Measurements from ENCODE around the gene PRLR. TPM values are rescaled to one million over a fixed set of nuclear protein-coding genes. Genes with fewer than 3 reads are reported as not detected.

PRLR gene
- total RNA-seq, 1 experiment from 2014 or later: 2.5 TPM

DNA sequence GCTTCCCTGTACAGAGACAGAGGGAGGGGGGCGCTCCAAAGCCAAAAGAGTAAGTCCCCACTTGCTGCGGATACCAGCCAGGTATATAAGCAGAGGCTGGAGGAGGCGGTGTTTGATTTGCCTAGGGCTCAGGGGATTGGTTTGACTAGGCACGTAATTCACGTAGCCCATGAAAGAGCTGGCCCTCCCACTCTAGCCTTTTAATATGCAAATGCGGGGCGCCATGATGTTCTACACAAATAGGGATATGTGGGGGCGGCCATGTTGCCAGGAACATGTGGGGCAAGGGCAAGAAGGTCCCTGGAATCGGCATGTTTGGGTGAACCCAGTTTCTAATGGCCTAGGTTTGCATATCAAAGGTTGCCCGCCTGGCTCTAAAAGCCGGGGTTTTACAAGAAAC is 3.3 kb upstream of the PRLR start:
- Histone ChIP-seq H3K14ac (ENCODE audit: insufficient read depth, low read length) (no peak overlapping the region), H2BK120ac (ENCODE audit: low read depth, low read length, poor library complexity, severe bottlenecking) (no peak overlapping the region), H2BK5ac (ENCODE audit: insufficient read length, low read length) (no peak overlapping the region), H3T11ph (ENCODE audit: low read length) (no peak overlapping the region), H3K79me1 (ENCODE audit: insufficient read depth, low read depth, low read length, poor library complexity, severe bottlenecking) (no peaks in the 10 kb centered on the region), H4K5ac (ENCODE audit: insufficient read length, low read depth, low read length) (no peak overlapping the region), H3K9me3 (ENCODE audit: control insufficient read depth, low read depth, low read length) (no peaks in the 10 kb centered on the region), H3K4me2 (ENCODE audit: insufficient read depth, insufficient read length, low read length) (no peak overlapping the region), H3K23me2 (ENCODE audit: insufficient read length, low read depth, low read length, poor library complexity, severe bottlenecking) (peaks cover 9% of the 10 kb centered on the region), H4K20me1 (ENCODE audit: control insufficient read depth, insufficient read depth, insufficient read length) (no peaks in the 10 kb centered on the region), H2BK20ac (ENCODE audit: low read depth, low read length, poor library complexity, severe bottlenecking) (no peak overlapping the region), H3K27ac (ENCODE audit: insufficient read length, low read depth, low read length) (no peak overlapping the region), H3K27me3 (ENCODE audit: insufficient read depth, low read length) (no peaks in the 10 kb centered on the region), H3K79me2 (ENCODE audit: insufficient read depth, low read length) (no peaks in the 10 kb centered on the region), H3K9ac (ENCODE audit: extremely low read depth, insufficient read length, low read length) (no peak overlapping the region), H4K8ac (replicated peaks; ENCODE audit: insufficient read length, low read depth, low read length) (no peak overlapping the region), H4K91ac (ENCODE audit: insufficient read length, low read depth, low read length) (no peak overlapping the region), H2BK15ac (ENCODE audit: low read depth, low read length) (no peak overlapping the region), H3K4me1 (ENCODE audit: insufficient read depth, low read length) (0 out of 2 replicates have a peak, but pooled peaks cover 2% of the 10 kb centered on the region), H2BK12ac (ENCODE audit: insufficient read length, low read depth, low read length) (no peak overlapping the region), H3K4ac (ENCODE audit: low read depth, low read length) (no peak overlapping the region), H2AK5ac (ENCODE audit: insufficient read length, low read length) (no peak overlapping the region), H2AFZ (ENCODE audit: low read length) (no peak overlapping the region), H3K18ac (ENCODE audit: insufficient read length, low read depth, low read length) (no peak overlapping the region), H3K23ac (ENCODE audit: insufficient read length, low read depth, low read length) (no peak overlapping the region), H3K56ac (ENCODE audit: insufficient read length, low read depth, low read length) (no peak overlapping the region)
- H3K4me3 Mint-ChIP-seq: no peak overlapping the region
- H3K27me3 Mint-ChIP-seq (ENCODE audit: low read depth): peaks cover 6% of the 10 kb centered on the region
- TF ChIP-seq, protein P1, sequence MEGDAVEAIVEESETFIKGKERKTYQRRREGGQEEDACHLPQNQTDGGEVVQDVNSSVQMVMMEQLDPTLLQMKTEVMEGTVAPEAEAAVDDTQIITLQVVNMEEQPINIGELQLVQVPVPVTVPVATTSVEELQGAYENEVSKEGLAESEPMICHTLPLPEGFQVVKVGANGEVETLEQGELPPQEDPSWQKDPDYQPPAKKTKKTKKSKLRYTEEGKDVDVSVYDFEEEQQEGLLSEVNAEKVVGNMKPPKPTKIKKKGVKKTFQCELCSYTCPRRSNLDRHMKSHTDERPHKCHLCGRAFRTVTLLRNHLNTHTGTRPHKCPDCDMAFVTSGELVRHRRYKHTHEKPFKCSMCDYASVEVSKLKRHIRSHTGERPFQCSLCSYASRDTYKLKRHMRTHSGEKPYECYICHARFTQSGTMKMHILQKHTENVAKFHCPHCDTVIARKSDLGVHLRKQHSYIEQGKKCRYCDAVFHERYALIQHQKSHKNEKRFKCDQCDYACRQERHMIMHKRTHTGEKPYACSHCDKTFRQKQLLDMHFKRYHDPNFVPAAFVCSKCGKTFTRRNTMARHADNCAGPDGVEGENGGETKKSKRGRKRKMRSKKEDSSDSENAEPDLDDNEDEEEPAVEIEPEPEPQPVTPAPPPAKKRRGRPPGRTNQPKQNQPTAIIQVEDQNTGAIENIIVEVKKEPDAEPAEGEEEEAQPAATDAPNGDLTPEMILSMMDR (conservative IDR thresholded peaks at IDR 0.05): no peak
- no peaks in the 10 kb centered on the region; a peak in 2 of 5 replicates for H3K9me3 Mint-ChIP-seq
- DNase-seq: peak; percentile 45
- H3K36me3 Mint-ChIP-seq (ENCODE audit: insufficient read depth in 1 of 3, low read depth in 3 of 3): peaks cover 0 to 13% (median 0%) of the 10 kb centered on the region in 3 experiments; a peak in 2 of 7 replicates
- H3K4me1 Mint-ChIP-seq: peaks cover 14 to 16% of the 10 kb centered on the region in 2 experiments
- no CpG with 5 or more reads among the region's 11 CpGs for WGBS (ENCODE audit: extremely low coverage, insufficient read length, low lambda C conversion rate)
- H3K27ac Mint-ChIP-seq: no peak overlapping the region
